DOHH2 (cell line): ENCODE data around the gene NKAP.

Source experiments
- CTCF ChIP-seq: fragments of 200-600 bp; sonication (generic); IDR thresholded peaks from one replicate; pipeline ENCODE4 v1.5.1; 2014; ENCODE audit warnings: antibody characterized with exemption, mild to moderate bottlenecking, low read depth, low read length; ENCODE audit not compliant: poor library complexity, severe bottlenecking
- EZH2phosphoT487 ChIP-seq: fragments of 200-600 bp; sonication (generic); IDR thresholded peaks from 2 replicates; pipeline ENCODE4 v1.6.1; 2017; ENCODE audit warnings: borderline replicate concordance, mild to moderate bottlenecking, antibody characterized with exemption, low read length, moderate library complexity, mixed read lengths

DNA sequence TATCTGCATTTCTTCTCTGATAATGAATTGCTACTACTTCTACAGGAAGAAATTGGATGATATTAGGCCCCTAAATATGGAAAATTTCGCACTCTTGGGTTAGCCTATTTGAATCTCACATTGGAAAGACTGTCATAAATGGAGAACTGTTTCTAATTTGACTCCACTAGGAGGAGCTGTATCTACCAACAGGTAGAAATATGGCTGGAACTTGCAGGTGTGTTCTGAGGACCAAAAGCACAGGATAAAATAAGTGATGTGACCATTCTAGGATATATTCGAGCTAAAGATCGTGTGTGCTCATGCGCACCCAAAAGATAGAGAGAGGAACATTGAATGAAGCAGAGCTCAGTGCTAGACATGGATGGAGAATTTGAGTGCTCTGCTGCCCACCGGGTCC lies 4.8 kb upstream of the NKAP start:
- peak; percentile 34 for TF ChIP-seq CTCF
- no peak for TF ChIP-seq EZH2phosphoT487
